ENCODE data around the gene SLC44A3.

GRCh38 chr1:94819945-94820746 is at the start of gene SLC44A3:
- TF ChIP-seq GATA3 (IDR thresholded peaks at IDR 0.05; ENCODE audit: low read depth, low read length) (no peak), GATA2 (IDR thresholded peaks at IDR 0.05; ENCODE audit: low read depth, low read length) (no peak)
